Nephron (organoid): Measurements from ENCODE around the gene DDX18.
"Not testable (repeated sequence)": the region's sequence is repeated elsewhere in the genome, so short reads cannot be mapped to it uniquely, and the experiment has no call there.

Experiments used
- H3K27ac Mint-ChIP-seq, 3 experiments: 2 replicates each; pipeline ENCODE4 v1.8.0; 2020; ENCODE audit warnings: mixed read lengths in 3 of 3, mild to moderate bottlenecking in 2 of 3, moderate library complexity in 1 of 3
- H3K27me3 Mint-ChIP-seq: 2 replicates; pipeline ENCODE4 v1.8.0; 2021; ENCODE audit warnings: low read depth, mild to moderate bottlenecking, moderate library complexity, mixed read lengths
- H3K36me3 Mint-ChIP-seq: 2 replicates; pipeline ENCODE4 v1.8.0; 2020; ENCODE audit warnings: low read depth, mixed read lengths
- H3K4me1 Mint-ChIP-seq: 2 replicates; pipeline ENCODE4 v1.8.0; 2020; ENCODE audit warnings: mixed read lengths
- H3K4me3 Mint-ChIP-seq, 3 experiments: 2 replicates each; pipeline ENCODE4 v1.8.0; 2020; ENCODE audit warnings: mild to moderate bottlenecking in 3 of 3, mixed read lengths in 3 of 3, moderate library complexity in 2 of 3
- H3K9me3 Mint-ChIP-seq: 2 replicates; pipeline ENCODE4 v1.8.0; 2020; ENCODE audit warnings: mixed read lengths
- TF ChIP-seq, protein P1 (sequence below), 3 experiments: fragments of 200-600 bp; sonication (generic); IDR thresholded peaks; one replicate each; pipeline ENCODE4 v1.5.0; 2021; ENCODE audit warnings: antibody characterized with exemption in 3 of 3; ENCODE audit not compliant: unreplicated experiment in 3 of 3

Gene DDX18

DNA sequence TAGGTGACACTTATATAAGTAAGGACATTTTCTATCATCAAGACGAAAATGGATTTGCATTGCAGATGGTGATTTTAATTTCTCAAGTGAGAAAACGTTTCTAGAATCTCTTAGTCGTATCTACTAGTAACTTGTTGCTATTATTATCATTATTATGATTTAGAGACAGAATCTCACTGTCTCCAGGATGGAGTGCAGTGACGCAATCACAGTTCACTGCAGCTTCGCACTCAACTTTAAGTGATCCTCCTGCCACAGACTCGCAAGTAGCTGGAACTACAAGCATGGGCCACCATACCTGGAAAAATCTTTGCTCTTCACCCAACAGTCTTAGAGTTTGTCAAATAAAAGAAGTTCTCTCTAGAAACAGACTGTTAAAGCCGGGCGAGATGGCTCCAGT is 37.6 kb upstream of the DDX18 start:
- H3K4me3 Mint-ChIP-seq: no peak overlapping the region
- H3K36me3 Mint-ChIP-seq: no peaks in the 10 kb centered on the region
- H3K9me3 Mint-ChIP-seq: peaks cover 15% of the 10 kb centered on the region
- peaks cover 5% of the 10 kb centered on the region for H3K4me1 Mint-ChIP-seq
- H3K27ac Mint-ChIP-seq: no peak overlapping the region
- TF ChIP-seq, protein P1, sequence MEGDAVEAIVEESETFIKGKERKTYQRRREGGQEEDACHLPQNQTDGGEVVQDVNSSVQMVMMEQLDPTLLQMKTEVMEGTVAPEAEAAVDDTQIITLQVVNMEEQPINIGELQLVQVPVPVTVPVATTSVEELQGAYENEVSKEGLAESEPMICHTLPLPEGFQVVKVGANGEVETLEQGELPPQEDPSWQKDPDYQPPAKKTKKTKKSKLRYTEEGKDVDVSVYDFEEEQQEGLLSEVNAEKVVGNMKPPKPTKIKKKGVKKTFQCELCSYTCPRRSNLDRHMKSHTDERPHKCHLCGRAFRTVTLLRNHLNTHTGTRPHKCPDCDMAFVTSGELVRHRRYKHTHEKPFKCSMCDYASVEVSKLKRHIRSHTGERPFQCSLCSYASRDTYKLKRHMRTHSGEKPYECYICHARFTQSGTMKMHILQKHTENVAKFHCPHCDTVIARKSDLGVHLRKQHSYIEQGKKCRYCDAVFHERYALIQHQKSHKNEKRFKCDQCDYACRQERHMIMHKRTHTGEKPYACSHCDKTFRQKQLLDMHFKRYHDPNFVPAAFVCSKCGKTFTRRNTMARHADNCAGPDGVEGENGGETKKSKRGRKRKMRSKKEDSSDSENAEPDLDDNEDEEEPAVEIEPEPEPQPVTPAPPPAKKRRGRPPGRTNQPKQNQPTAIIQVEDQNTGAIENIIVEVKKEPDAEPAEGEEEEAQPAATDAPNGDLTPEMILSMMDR (IDR thresholded peaks at IDR 0.05; ENCODE audit: unreplicated experiment in 3 of 3): no peak
- no peaks in the 10 kb centered on the region for H3K27me3 Mint-ChIP-seq

DNA sequence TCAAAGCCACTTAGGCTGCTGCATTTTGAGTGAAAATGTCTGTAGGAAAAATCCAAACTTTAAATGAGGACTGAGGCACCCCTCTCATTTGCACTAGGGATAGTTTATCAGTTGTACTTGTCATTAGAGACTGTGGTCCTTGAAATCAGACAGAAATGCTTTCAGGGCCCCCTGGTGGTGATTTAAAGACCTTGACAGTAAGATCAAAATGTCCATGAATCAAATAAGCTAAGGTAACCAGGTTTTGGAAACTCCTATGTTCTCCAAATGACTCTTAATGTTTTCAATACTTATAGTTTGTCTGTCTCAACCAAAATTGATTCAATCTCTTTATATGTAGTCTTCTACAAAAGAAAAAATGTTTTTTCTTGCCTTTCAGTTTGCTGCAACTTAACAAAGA is 28.8 kb upstream of the DDX18 start:
- Mint-ChIP-seq H3K27ac (no peak overlapping the region), H3K4me3 (no peak overlapping the region), H3K4me1 (no peaks in the 10 kb centered on the region), H3K9me3 (peaks cover 19% of the 10 kb centered on the region), H3K27me3 (no peaks in the 10 kb centered on the region), H3K36me3 (no peaks in the 10 kb centered on the region)
- TF ChIP-seq, protein P1 (IDR thresholded peaks at IDR 0.05; ENCODE audit: unreplicated experiment in 3 of 3): peak; percentile 67 to 79 (median 70)

DNA sequence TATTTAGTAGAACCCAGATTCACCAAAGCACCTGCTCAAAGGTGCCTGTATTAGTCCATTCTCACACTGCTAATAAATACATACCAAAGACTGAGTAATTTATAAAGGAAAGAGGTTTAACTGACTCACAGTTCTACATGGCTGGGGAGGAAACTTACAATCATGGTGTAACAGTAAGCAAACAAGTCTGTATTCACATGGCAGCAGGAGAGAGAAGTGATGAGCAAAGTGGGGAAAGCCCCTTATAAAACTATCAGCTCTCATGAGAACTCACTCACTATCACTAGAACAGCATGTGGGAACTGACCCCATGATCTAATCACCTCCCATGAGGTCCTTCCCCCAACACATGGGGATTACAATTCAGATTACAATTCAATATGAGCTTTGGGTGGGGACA is 28.0 kb upstream of the DDX18 start:
- no peak overlapping the region for H3K27ac Mint-ChIP-seq
- H3K9me3 Mint-ChIP-seq: peaks cover 15% of the 10 kb centered on the region
- peaks cover 2% of the 10 kb centered on the region for H3K27me3 Mint-ChIP-seq
- TF ChIP-seq, protein P1 (IDR thresholded peaks at IDR 0.05; ENCODE audit: unreplicated experiment in 3 of 3): no peak
- H3K4me3 Mint-ChIP-seq: no peak overlapping the region
- no peaks in the 10 kb centered on the region for H3K4me1 Mint-ChIP-seq
- no peaks in the 10 kb centered on the region for H3K36me3 Mint-ChIP-seq

DNA sequence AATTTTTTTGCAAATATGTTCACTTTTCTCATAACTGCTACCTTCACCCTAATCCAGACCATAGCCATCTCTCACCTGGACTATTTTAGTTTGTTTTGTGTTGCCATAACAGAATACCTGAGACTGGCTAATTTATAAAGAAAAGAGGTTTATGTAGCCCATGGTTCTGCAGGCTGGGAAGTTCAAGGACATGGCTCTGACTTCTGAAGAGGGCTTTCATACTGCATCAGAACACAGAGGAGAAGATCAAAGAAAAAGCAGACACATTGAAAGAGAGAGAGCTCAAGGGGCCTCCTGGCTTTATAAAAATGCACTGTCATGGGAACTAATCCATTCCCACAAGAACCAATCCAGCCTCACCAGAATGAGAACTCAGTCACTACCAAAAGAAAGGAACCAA is 25.0 kb upstream of the DDX18 start:
- Mint-ChIP-seq H3K27me3 (peaks cover 5% of the 10 kb centered on the region), H3K36me3 (no peaks in the 10 kb centered on the region), H3K4me3 (no peak overlapping the region), H3K9me3 (peaks cover 11% of the 10 kb centered on the region), H3K4me1 (no peaks in the 10 kb centered on the region), H3K27ac (no peak overlapping the region)
- TF ChIP-seq, protein P1 (IDR thresholded peaks at IDR 0.05; ENCODE audit: unreplicated experiment in 3 of 3): no peak

DNA sequence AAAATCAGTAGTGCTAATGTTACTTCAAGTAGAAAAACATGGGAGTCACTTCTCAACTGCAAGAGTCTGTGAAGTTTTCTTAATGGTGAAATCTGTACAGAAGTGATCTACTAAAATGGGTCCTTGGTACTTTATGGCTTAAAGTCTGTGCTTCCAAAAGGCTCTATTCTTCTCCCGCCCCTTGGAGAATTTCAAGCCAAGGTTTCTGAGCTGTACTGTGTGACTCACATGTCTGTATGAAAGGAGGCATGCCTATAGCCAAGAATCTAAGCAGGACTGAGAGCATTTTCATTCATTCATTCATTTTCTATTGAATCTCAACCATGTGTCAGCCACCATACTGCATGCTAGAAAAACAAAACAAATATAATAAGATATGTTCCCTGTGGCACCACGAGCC is 19.8 kb upstream of the DDX18 start:
- Mint-ChIP-seq H3K4me3 (no peak overlapping the region), H3K4me1 (no peaks in the 10 kb centered on the region), H3K27me3 (peaks cover 5% of the 10 kb centered on the region), H3K9me3 (peaks cover 7% of the 10 kb centered on the region), H3K36me3 (no peaks in the 10 kb centered on the region), H3K27ac (no peak overlapping the region)
- TF ChIP-seq, protein P1 (IDR thresholded peaks at IDR 0.05; ENCODE audit: unreplicated experiment in 3 of 3): no peak

DNA sequence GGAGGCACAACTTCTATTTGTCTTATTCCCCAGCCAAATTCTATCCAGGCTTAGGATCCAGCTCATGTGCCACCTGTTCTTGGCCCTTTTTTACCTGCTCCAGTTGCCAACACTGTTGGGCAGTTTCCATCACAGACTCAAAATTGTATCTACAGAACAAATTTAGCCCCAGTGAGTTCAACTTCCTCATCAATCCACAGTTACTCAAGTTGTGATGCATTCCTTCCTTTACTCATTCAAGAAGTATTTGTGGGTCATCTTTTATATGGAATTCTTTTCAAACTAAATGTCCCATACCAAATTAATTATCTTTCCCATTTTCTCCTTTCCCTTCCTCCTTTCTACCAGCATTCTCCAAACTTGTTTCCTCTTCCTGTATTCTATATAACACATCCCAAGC is 12.7 kb upstream of the DDX18 start:
- no peak overlapping the region for H3K4me3 Mint-ChIP-seq
- TF ChIP-seq, protein P1 (IDR thresholded peaks at IDR 0.05; ENCODE audit: unreplicated experiment in 3 of 3): no peak
- H3K4me1 Mint-ChIP-seq: no peaks in the 10 kb centered on the region

DNA sequence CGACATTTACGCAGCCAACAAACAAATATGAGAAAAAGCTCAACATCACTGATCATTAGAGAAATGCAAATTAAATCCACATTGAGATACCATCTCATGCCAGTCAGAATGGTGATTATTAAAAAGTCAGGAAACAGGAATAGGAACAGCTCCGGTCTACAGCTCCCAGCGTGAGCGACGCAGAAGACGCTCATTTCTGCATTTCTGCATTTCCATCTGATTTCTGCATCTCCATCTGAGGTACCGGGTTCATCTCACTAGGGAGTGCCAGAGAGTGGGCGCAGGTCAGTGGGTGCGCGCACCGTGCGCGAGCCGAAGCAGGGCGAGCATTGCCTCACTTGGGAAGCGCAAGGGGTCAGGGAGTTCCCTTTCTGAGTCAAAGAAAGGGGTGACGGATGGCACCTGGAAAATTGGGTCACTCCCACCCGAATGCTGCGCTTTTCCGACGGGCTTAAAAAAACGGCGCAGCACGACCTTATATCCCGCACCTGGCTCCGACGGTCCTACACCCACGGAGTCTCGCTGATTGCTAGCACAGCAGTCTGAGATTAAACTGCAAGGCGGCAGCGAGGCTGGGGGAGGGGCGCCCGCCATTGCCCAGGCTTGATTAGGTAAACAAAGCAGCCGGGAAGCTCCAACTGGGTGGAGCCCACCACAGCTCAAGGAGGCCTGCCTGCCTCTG is 10.7 kb upstream of the DDX18 start:
- Mint-ChIP-seq H3K27ac (peak overlapping the region in 2 of 3 experiments; percentile 65 to 72), H3K4me3 (peak overlapping the region; percentile 80 to 86 (median 83))
- H3K4me1 Mint-ChIP-seq, H3K27me3 Mint-ChIP-seq, H3K9me3 Mint-ChIP-seq, H3K36me3 Mint-ChIP-seq: not testable (repeated sequence)

More for the DNA sequence above, 12.7 kb upstream of the DDX18 start:
- Mint-ChIP-seq H3K9me3 (peaks cover 4% of the 10 kb centered on the region), H3K27ac (no peak overlapping the region), H3K36me3 (no peaks in the 10 kb centered on the region), H3K27me3 (no peaks in the 10 kb centered on the region)
